Mucosa of descending colon (tissue), 3 donors: Measurements from ENCODE around the gene HNRNPL. TPM values are rescaled to one million over a fixed set of nuclear protein-coding genes. Genes with fewer than 3 reads are reported as not detected.
"Not testable (repeated sequence)": the region's sequence is repeated elsewhere in the genome, so short reads cannot be mapped to it uniquely, and the experiment has no call there.

ENCODE experiments used
- ATAC-seq: fragments of 200-7000 bp; cut with Tn5 transposase; one replicate; pipeline ENCODE4 v1.9.1; 2020; ENCODE audit warnings: mild to moderate bottlenecking, moderate library complexity
- DNase-seq, 3 donors: peaks; one replicate each; pipeline ENCODE4 v3.0.0-alpha.2; 2020
- H3K36me3 ChIP-seq: fragments of 200-600 bp; one replicate; pipeline ENCODE4 v1.8.0; 2021; ENCODE audit warnings: low read depth, mild to moderate bottlenecking
- H3K4me1 ChIP-seq: fragments of 200-600 bp; one replicate; pipeline ENCODE4 v1.8.0; 2021; ENCODE audit warnings: low read depth, mild to moderate bottlenecking
- H3K4me3 ChIP-seq: fragments of 200-600 bp; one replicate; pipeline ENCODE4 v1.8.0; 2021; ENCODE audit warnings: mild to moderate bottlenecking
- H3K9me3 ChIP-seq: fragments of 200-600 bp; one replicate; pipeline ENCODE4 v1.8.0; 2021; ENCODE audit warnings: mild to moderate bottlenecking
- CTCF ChIP-seq: fragments of 200-600 bp; IDR thresholded peaks from one replicate; pipeline ENCODE4 v1.8.0; 2022; ENCODE audit warnings: antibody characterized with exemption, mild to moderate bottlenecking
- intact Hi-C, 2 donors: fragments of 100-400 bp; cut with DNase I in 1 of 2; cut with micrococcal nuclease in 1 of 2; formaldehyde crosslinking; loops; one replicate each; pipeline versions ENCODE4 v1.11.0 to v1.11.1; 2022; cut with DNase I, micrococcal nuclease
- total RNA-seq, 3 donors: library from RNA; stranded (reverse); fragmentation: NEBNext Ultra II Directional in 2 of 3; extraction: Animal tissue kit (Norgen Biotek cat#: 25700) in 2 of 3; gene quantifications; one replicate each; pipeline versions ENCODE4 v1.2.1 to v1.2.4, GENCODE V29; 2021 to 2023
- donor health status: DM: no; HTN: no; CAD: no; lungs with moderate emphysema.
- donor health status: DM: no; HTN: no; CAD: no.
- donor health status: DM: no; HTN: yes; CAD: no.

HNRNPL gene
- total RNA-seq, 3 donors from 2014 or later: 267 to 317 (median 292) TPM

DNA sequence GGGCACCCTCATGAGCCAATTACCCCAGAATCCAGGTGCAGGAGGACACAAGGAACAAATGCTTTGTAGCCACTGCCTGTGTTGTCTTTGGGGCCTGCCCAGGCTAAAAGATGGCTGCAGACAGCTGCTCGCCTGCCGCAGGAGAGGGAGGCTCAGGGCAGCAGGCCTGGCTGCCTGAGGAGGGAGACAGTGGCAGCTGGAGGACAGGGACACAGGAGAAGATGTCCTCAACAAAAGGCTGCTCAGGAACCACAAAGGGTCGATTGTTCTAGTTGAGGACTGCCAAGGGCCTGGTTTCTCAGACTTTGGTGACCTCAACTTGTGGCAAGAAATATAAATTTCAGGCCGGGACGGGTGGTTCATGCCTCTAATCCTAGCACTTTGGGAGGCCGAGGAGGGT is 42.0 kb upstream of the HNRNPL start:
- no peak for DNase-seq
- no peak for ATAC-seq
- Histone ChIP-seq H3K36me3 (no peaks in the 10 kb centered on the region), H3K4me1 (no peaks in the 10 kb centered on the region), H3K4me3 (no peak overlapping the region), H3K9me3 (no peaks in the 10 kb centered on the region)
- no peak for TF ChIP-seq CTCF
- intact Hi-C loops: no loop called here

GRCh38 chr19:38890686-38891085 is 40.9 kb upstream of the HNRNPL start:
- no peak for DNase-seq
- Histone ChIP-seq H3K4me3 (no peak overlapping the region), H3K9me3 (no peaks in the 10 kb centered on the region), H3K36me3 (no peaks in the 10 kb centered on the region), H3K4me1 (no peaks in the 10 kb centered on the region)
- no peak for TF ChIP-seq CTCF
- no peak for ATAC-seq
- intact Hi-C loops: no loop called here

GRCh38 chr19:38889803-38890202 is 40.0 kb upstream of the HNRNPL start:
- intact Hi-C loops: no loop called here
- DNase-seq (no peak), ATAC-seq (no peak)
- Histone ChIP-seq H3K9me3 (no peaks in the 10 kb centered on the region), H3K4me1 (no peaks in the 10 kb centered on the region), H3K36me3 (no peaks in the 10 kb centered on the region), H3K4me3 (no peak overlapping the region)
- no peak for TF ChIP-seq CTCF

GRCh38 chr19:38888876-38889275 is 39.1 kb upstream of the HNRNPL start:
- DNase-seq: no peak
- no peak overlapping the region for H3K4me3 ChIP-seq
- no peaks in the 10 kb centered on the region for H3K4me1 ChIP-seq
- intact Hi-C loops: no loop called here
- ATAC-seq: no peak
- TF ChIP-seq CTCF: no peak
- H3K9me3 ChIP-seq: no peaks in the 10 kb centered on the region
- H3K36me3 ChIP-seq: no peaks in the 10 kb centered on the region

DNA sequence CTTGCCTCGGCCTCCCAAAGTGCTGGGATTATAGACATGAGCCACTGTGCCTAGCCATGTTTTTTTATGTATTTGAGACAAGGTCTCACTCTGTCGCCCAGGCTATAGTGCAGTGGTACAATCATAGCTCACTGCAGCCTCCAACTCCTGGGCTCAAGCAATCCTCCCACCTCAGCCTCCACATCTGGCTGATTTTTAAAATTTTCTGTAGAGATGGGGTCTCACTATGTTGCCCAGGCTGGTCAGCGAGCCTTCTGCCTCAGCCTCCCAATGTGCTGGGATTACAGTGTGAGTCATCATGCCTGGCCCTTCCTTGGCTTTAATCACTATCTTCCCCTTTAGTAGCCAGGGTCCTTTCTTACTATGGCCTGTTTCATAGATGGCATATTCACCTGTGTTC is 34.9 kb upstream of the HNRNPL start:
- H3K36me3 ChIP-seq, H3K4me1 ChIP-seq, H3K4me3 ChIP-seq, intact Hi-C loops, ATAC-seq, H3K9me3 ChIP-seq, DNase-seq: not testable (repeated sequence)

DNA sequence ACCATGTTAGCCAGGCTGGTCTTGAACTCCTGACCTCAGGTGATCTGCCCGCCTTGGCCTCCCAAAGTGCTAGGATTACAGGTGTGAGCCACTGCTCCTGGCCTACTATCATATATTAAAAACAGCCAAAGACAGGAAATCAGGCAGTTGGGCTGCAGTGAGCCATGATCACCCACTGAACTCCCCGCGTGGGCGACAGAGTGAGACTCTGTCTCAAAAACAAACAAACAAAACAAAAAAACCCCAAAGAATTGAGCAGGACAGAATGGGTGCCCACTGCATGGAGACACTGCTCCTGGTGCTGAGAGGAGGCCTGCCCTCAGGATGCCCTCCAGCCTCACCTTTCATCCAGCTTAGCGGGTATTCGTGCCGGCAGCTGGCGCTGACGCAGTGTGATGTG is 33.5 kb upstream of the HNRNPL start:
- intact Hi-C loops: no loop called here
- Histone ChIP-seq H3K9me3 (no peaks in the 10 kb centered on the region), H3K36me3 (no peaks in the 10 kb centered on the region), H3K4me1 (peaks cover 12% of the 10 kb centered on the region), H3K4me3 (no peak overlapping the region)
- TF ChIP-seq CTCF: no peak
- no peak for DNase-seq
- no peak for ATAC-seq
